H9 (cell line): ENCODE data around the gene SSPN. TPM values are rescaled to one million over a fixed set of nuclear protein-coding genes. Genes with fewer than 3 reads are reported as not detected.

Experiments
- DNase-seq: peaks from one replicate; pipeline ENCODE4 v3.0.0-alpha.2; 2017
- H2AFZ ChIP-seq: one replicate; pipeline ENCODE4 v1.6.1; 2013; ENCODE audit warnings: mild to moderate bottlenecking, low read length, control low read depth, moderate library complexity
- H2AK5ac ChIP-seq: 2 replicates; pipeline ENCODE4 v1.6.1; 2013; ENCODE audit warnings: low read length, control low read depth, mixed read lengths; ENCODE audit not compliant: insufficient read length
- H2BK120ac ChIP-seq: one replicate; pipeline ENCODE4 v1.6.1; 2013; ENCODE audit warnings: low read depth, mild to moderate bottlenecking, low read length, control low read depth, inconsistent platforms; ENCODE audit not compliant: poor library complexity, severe bottlenecking
- H2BK12ac ChIP-seq: 2 replicates; pipeline ENCODE4 v1.6.1; 2013; ENCODE audit warnings: low read length, control low read depth, mixed read lengths, low read depth; ENCODE audit not compliant: insufficient read length
- H2BK15ac ChIP-seq: 2 replicates; pipeline ENCODE4 v1.6.1; 2013; ENCODE audit warnings: low read depth, low read length, control low read depth
- H2BK20ac ChIP-seq: one replicate; pipeline ENCODE4 v1.6.1; 2013; ENCODE audit warnings: low read depth, mild to moderate bottlenecking, low read length, control low read depth, inconsistent platforms; ENCODE audit not compliant: poor library complexity, severe bottlenecking
- H2BK5ac ChIP-seq: 2 replicates; pipeline ENCODE4 v1.6.1; 2013; ENCODE audit warnings: low read length, control low read depth, mixed read lengths; ENCODE audit not compliant: insufficient read length
- H3K14ac ChIP-seq: 2 replicates; pipeline ENCODE4 v1.6.1; 2013; ENCODE audit warnings: low read length, control low read depth; ENCODE audit not compliant: insufficient read depth
- H3K18ac ChIP-seq: 2 replicates; pipeline ENCODE4 v1.6.1; 2013; ENCODE audit warnings: low read depth, mild to moderate bottlenecking, mixed read lengths, low read length, control low read depth; ENCODE audit not compliant: insufficient read length
- H3K23ac ChIP-seq: 2 replicates; pipeline ENCODE4 v1.6.1; 2013; ENCODE audit warnings: low read length, control low read depth, mixed read lengths, low read depth; ENCODE audit not compliant: insufficient read length
- H3K23me2 ChIP-seq: 2 replicates; pipeline ENCODE4 v1.6.1; 2013; ENCODE audit warnings: low read depth, mild to moderate bottlenecking, mixed read lengths, low read length, control low read depth; ENCODE audit not compliant: insufficient read length, poor library complexity, severe bottlenecking
- H3K27ac ChIP-seq: 2 replicates; pipeline ENCODE4 v1.5.1; 2013; ENCODE audit warnings: low read length, control low read depth, mixed read lengths, low read depth; ENCODE audit not compliant: insufficient read length
- H3K27me3 ChIP-seq: 2 replicates; pipeline ENCODE4 v1.6.1; 2013; ENCODE audit warnings: low read length, control low read depth, inconsistent platforms; ENCODE audit not compliant: insufficient read depth
- H3K4ac ChIP-seq: 2 replicates; pipeline ENCODE4 v1.6.1; 2013; ENCODE audit warnings: low read depth, mild to moderate bottlenecking, control low read depth, inconsistent platforms, low read length, moderate library complexity
- H3K4me1 ChIP-seq: 2 replicates; pipeline ENCODE4 v1.6.1; 2013; ENCODE audit warnings: low read length, control low read depth, inconsistent platforms; ENCODE audit not compliant: insufficient read depth
- H3K4me2 ChIP-seq: 2 replicates; pipeline ENCODE4 v1.6.1; 2013; ENCODE audit warnings: low read length, control low read depth, mixed read lengths; ENCODE audit not compliant: insufficient read length, insufficient read depth
- H3K56ac ChIP-seq: 2 replicates; pipeline ENCODE4 v1.6.1; 2013; ENCODE audit warnings: low read depth, mild to moderate bottlenecking, mixed read lengths, low read length, control low read depth; ENCODE audit not compliant: insufficient read length
- H3K79me1 ChIP-seq: 2 replicates; pipeline ENCODE4 v1.6.1; 2013; ENCODE audit warnings: low read depth, mild to moderate bottlenecking, moderate library complexity, low read length, control low read depth, inconsistent platforms; ENCODE audit not compliant: insufficient read depth, poor library complexity, severe bottlenecking
- H3K79me2 ChIP-seq: 2 replicates; pipeline ENCODE4 v1.6.1; 2013; ENCODE audit warnings: low read length, control low read depth, inconsistent platforms; ENCODE audit not compliant: insufficient read depth
- H3K9ac ChIP-seq: 2 replicates; pipeline ENCODE4 v1.6.1; 2013; ENCODE audit warnings: low read length, control low read depth, mixed read lengths; ENCODE audit not compliant: insufficient read length; ENCODE audit errors: extremely low read depth
- H3K9me3 ChIP-seq: one replicate; pipeline ENCODE4 v1.6.1; 2013; ENCODE audit warnings: low read depth, low read length, inconsistent platforms; ENCODE audit not compliant: control insufficient read depth
- H3T11ph ChIP-seq: one replicate; pipeline ENCODE4 v1.6.1; 2013; ENCODE audit warnings: mild to moderate bottlenecking, low read length, control low read depth, inconsistent platforms
- H4K20me1 ChIP-seq: one replicate; pipeline ENCODE4 v1.6.1; 2013; ENCODE audit not compliant: control insufficient read depth, insufficient read length, insufficient read depth
- H4K5ac ChIP-seq: 2 replicates; pipeline ENCODE4 v1.6.1; 2013; ENCODE audit warnings: low read depth, mild to moderate bottlenecking, mixed read lengths, low read length, control low read depth; ENCODE audit not compliant: insufficient read length
- H4K8ac ChIP-seq: replicated peaks from 2 replicates; pipeline ENCODE4 v1.6.1; 2013; ENCODE audit warnings: low read length, control low read depth, mixed read lengths, low read depth; ENCODE audit not compliant: insufficient read length
- H4K91ac ChIP-seq: 2 replicates; pipeline ENCODE4 v1.6.1; 2013; ENCODE audit warnings: low read depth, mild to moderate bottlenecking, moderate library complexity, mixed read lengths, low read length, control low read depth; ENCODE audit not compliant: insufficient read length
- H3K27ac Mint-ChIP-seq, 3 experiments: 2 replicates in 2 of 3; 3 replicates in 1 of 3; pipeline ENCODE4 v1.8.0; 2020 to 2021; ENCODE audit warnings: mixed read lengths in 3 of 3, mild to moderate bottlenecking in 1 of 3, moderate library complexity in 1 of 3
- H3K27me3 Mint-ChIP-seq: 2 replicates; pipeline ENCODE4 v1.8.0; 2021; ENCODE audit warnings: low read depth, mild to moderate bottlenecking, moderate library complexity, mixed read lengths
- H3K36me3 Mint-ChIP-seq, 3 experiments: 2 replicates in 2 of 3; 3 replicates in 1 of 3; pipeline ENCODE4 v1.8.0; 2020 to 2021; ENCODE audit warnings: low read depth in 3 of 3, mixed read lengths in 3 of 3; ENCODE audit not compliant: insufficient read depth in 1 of 3
- H3K4me1 Mint-ChIP-seq, 2 experiments: 2 replicates each; pipeline ENCODE4 v1.8.0; 2020; ENCODE audit warnings: mixed read lengths in 2 of 2
- H3K4me3 Mint-ChIP-seq, 2 experiments: 2 replicates in 1 of 2; 3 replicates in 1 of 2; pipeline ENCODE4 v1.8.0; 2020 to 2021; ENCODE audit warnings: mild to moderate bottlenecking in 2 of 2, mixed read lengths in 2 of 2, moderate library complexity in 1 of 2
- H3K9me3 Mint-ChIP-seq, 2 experiments: 2 replicates in 1 of 2; 3 replicates in 1 of 2; pipeline ENCODE4 v1.8.0; 2020; ENCODE audit warnings: mild to moderate bottlenecking in 2 of 2, mixed read lengths in 2 of 2, moderate library complexity in 1 of 2
- WGBS: extraction: QIAGEN DNeasy Blood & Tissue Kit; methylation state at CpG from one replicate; pipeline ENCODE4 v1.1.7; 2013; ENCODE audit warnings: missing lambda C conversion rate, low lambda C conversion rate, mixed read lengths; ENCODE audit not compliant: insufficient read length; ENCODE audit errors: extremely low coverage; 5-methylcytosine and 5-hydroxymethylcytosine counted together
- total RNA-seq: library from RNA; stranded (reverse); gene quantifications from 2 replicates; pipeline ENCODE4 v1.2.1, GENCODE V29; 2021
- TF ChIP-seq, protein P1 (sequence below): fragments of 200-600 bp; sonication (generic); conservative IDR thresholded peaks from 3 replicates; pipeline ENCODE4 v1.8.0; 2021; ENCODE audit warnings: antibody characterized with exemption, mild to moderate bottlenecking

The SSPN gene
- total RNA-seq, 1 experiment from 2014 or later: 0.81 TPM

DNA sequence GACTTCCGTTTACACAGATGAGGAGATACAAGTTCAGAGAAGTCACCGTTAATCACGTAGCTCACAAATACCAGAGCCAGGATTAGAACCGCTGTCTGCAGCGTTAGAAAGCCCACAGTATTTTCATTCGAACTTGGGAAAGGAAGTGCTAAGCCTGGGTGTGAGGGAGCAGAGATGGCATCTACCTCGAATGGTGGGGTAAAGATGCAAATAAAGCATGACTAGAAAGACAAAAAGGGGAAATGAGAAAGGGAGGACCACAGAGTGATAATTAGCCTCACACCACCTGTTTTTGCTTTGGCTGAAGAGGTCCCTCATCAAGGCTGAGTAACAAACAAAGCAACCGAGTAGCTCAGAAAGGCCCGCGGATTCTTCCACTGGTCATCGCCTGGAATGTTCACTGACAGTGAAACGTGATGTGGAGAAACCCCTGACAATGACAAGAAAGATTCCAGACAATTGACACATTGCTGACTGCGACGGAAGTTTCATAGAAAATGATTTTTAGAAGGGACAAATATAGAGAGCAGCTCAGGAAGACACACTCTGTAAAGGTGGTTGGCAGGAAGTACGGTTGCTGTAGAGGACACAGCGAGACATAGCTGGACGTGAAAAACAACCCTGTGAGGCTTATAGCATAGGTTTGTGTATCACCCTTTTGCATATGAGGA is 39.0 kb upstream of the SSPN start:
- no peak overlapping the region for H4K91ac ChIP-seq
- no peak overlapping the region for H3K4me2 ChIP-seq
- no peak for DNase-seq
- no peak overlapping the region for H3K4me3 Mint-ChIP-seq
- no peak overlapping the region for H2AFZ ChIP-seq
- H2AK5ac ChIP-seq: no peak overlapping the region
- no peak overlapping the region for H3T11ph ChIP-seq
- no peaks in the 10 kb centered on the region for H3K27me3 ChIP-seq
- no peak overlapping the region for H2BK120ac ChIP-seq
- no peak overlapping the region for H3K27ac ChIP-seq
- no peak overlapping the region for H2BK15ac ChIP-seq
- H2BK20ac ChIP-seq: no peak overlapping the region
- no peak overlapping the region for H2BK12ac ChIP-seq
- TF ChIP-seq, protein P1, sequence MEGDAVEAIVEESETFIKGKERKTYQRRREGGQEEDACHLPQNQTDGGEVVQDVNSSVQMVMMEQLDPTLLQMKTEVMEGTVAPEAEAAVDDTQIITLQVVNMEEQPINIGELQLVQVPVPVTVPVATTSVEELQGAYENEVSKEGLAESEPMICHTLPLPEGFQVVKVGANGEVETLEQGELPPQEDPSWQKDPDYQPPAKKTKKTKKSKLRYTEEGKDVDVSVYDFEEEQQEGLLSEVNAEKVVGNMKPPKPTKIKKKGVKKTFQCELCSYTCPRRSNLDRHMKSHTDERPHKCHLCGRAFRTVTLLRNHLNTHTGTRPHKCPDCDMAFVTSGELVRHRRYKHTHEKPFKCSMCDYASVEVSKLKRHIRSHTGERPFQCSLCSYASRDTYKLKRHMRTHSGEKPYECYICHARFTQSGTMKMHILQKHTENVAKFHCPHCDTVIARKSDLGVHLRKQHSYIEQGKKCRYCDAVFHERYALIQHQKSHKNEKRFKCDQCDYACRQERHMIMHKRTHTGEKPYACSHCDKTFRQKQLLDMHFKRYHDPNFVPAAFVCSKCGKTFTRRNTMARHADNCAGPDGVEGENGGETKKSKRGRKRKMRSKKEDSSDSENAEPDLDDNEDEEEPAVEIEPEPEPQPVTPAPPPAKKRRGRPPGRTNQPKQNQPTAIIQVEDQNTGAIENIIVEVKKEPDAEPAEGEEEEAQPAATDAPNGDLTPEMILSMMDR: no peak
- no peak overlapping the region for H3K4ac ChIP-seq
- H3K9me3 ChIP-seq: no peaks in the 10 kb centered on the region
- no peaks in the 10 kb centered on the region for H3K27me3 Mint-ChIP-seq
- no peak overlapping the region for H2BK5ac ChIP-seq
- no CpG with 5 or more reads among the region's 17 CpGs for WGBS
- no peaks in the 10 kb centered on the region for H3K23me2 ChIP-seq
- H3K27ac Mint-ChIP-seq: no peak overlapping the region
- H4K8ac ChIP-seq: no peak overlapping the region
- H3K4me1 ChIP-seq: no peaks in the 10 kb centered on the region
- H3K36me3 Mint-ChIP-seq: no peaks in the 10 kb centered on the region
- no peaks in the 10 kb centered on the region for H3K9me3 Mint-ChIP-seq
- peaks cover 16 to 29% of the 10 kb centered on the region in 2 experiments for H3K4me1 Mint-ChIP-seq
- H3K14ac ChIP-seq: no peak overlapping the region
- H3K23ac ChIP-seq: no peak overlapping the region
- no peak overlapping the region for H3K18ac ChIP-seq
- H4K5ac ChIP-seq: no peak overlapping the region
- no peaks in the 10 kb centered on the region for H3K79me1 ChIP-seq
- no peaks in the 10 kb centered on the region for H3K79me2 ChIP-seq
- H3K9ac ChIP-seq: no peak overlapping the region
- no peak overlapping the region for H3K56ac ChIP-seq
- H4K20me1 ChIP-seq: no peaks in the 10 kb centered on the region
